H9 (cell line): Measurements from ENCODE around the gene CLDN22. TPM values are rescaled to one million over a fixed set of nuclear protein-coding genes. Genes with fewer than 3 reads are reported as not detected.

Experiments
- DNase-seq: peaks from one replicate; pipeline ENCODE4 v3.0.0-alpha.2; 2017
- H2AFZ ChIP-seq: one replicate; pipeline ENCODE4 v1.6.1; 2013; ENCODE audit warnings: mild to moderate bottlenecking, low read length, control low read depth, moderate library complexity
- H2AK5ac ChIP-seq: 2 replicates; pipeline ENCODE4 v1.6.1; 2013; ENCODE audit warnings: low read length, control low read depth, mixed read lengths; ENCODE audit not compliant: insufficient read length
- H2BK120ac ChIP-seq: one replicate; pipeline ENCODE4 v1.6.1; 2013; ENCODE audit warnings: low read depth, mild to moderate bottlenecking, low read length, control low read depth, inconsistent platforms; ENCODE audit not compliant: poor library complexity, severe bottlenecking
- H2BK12ac ChIP-seq: 2 replicates; pipeline ENCODE4 v1.6.1; 2013; ENCODE audit warnings: low read length, control low read depth, mixed read lengths, low read depth; ENCODE audit not compliant: insufficient read length
- H2BK15ac ChIP-seq: 2 replicates; pipeline ENCODE4 v1.6.1; 2013; ENCODE audit warnings: low read depth, low read length, control low read depth
- H2BK20ac ChIP-seq: one replicate; pipeline ENCODE4 v1.6.1; 2013; ENCODE audit warnings: low read depth, mild to moderate bottlenecking, low read length, control low read depth, inconsistent platforms; ENCODE audit not compliant: poor library complexity, severe bottlenecking
- H2BK5ac ChIP-seq: 2 replicates; pipeline ENCODE4 v1.6.1; 2013; ENCODE audit warnings: low read length, control low read depth, mixed read lengths; ENCODE audit not compliant: insufficient read length
- H3K14ac ChIP-seq: 2 replicates; pipeline ENCODE4 v1.6.1; 2013; ENCODE audit warnings: low read length, control low read depth; ENCODE audit not compliant: insufficient read depth
- H3K18ac ChIP-seq: 2 replicates; pipeline ENCODE4 v1.6.1; 2013; ENCODE audit warnings: low read depth, mild to moderate bottlenecking, mixed read lengths, low read length, control low read depth; ENCODE audit not compliant: insufficient read length
- H3K23ac ChIP-seq: 2 replicates; pipeline ENCODE4 v1.6.1; 2013; ENCODE audit warnings: low read length, control low read depth, mixed read lengths, low read depth; ENCODE audit not compliant: insufficient read length
- H3K23me2 ChIP-seq: 2 replicates; pipeline ENCODE4 v1.6.1; 2013; ENCODE audit warnings: low read depth, mild to moderate bottlenecking, mixed read lengths, low read length, control low read depth; ENCODE audit not compliant: insufficient read length, poor library complexity, severe bottlenecking
- H3K27ac ChIP-seq: 2 replicates; pipeline ENCODE4 v1.5.1; 2013; ENCODE audit warnings: low read length, control low read depth, mixed read lengths, low read depth; ENCODE audit not compliant: insufficient read length
- H3K27me3 ChIP-seq: 2 replicates; pipeline ENCODE4 v1.6.1; 2013; ENCODE audit warnings: low read length, control low read depth, inconsistent platforms; ENCODE audit not compliant: insufficient read depth
- H3K4ac ChIP-seq: 2 replicates; pipeline ENCODE4 v1.6.1; 2013; ENCODE audit warnings: low read depth, mild to moderate bottlenecking, control low read depth, inconsistent platforms, low read length, moderate library complexity
- H3K4me1 ChIP-seq: 2 replicates; pipeline ENCODE4 v1.6.1; 2013; ENCODE audit warnings: low read length, control low read depth, inconsistent platforms; ENCODE audit not compliant: insufficient read depth
- H3K4me2 ChIP-seq: 2 replicates; pipeline ENCODE4 v1.6.1; 2013; ENCODE audit warnings: low read length, control low read depth, mixed read lengths; ENCODE audit not compliant: insufficient read length, insufficient read depth
- H3K56ac ChIP-seq: 2 replicates; pipeline ENCODE4 v1.6.1; 2013; ENCODE audit warnings: low read depth, mild to moderate bottlenecking, mixed read lengths, low read length, control low read depth; ENCODE audit not compliant: insufficient read length
- H3K79me1 ChIP-seq: 2 replicates; pipeline ENCODE4 v1.6.1; 2013; ENCODE audit warnings: low read depth, mild to moderate bottlenecking, moderate library complexity, low read length, control low read depth, inconsistent platforms; ENCODE audit not compliant: insufficient read depth, poor library complexity, severe bottlenecking
- H3K79me2 ChIP-seq: 2 replicates; pipeline ENCODE4 v1.6.1; 2013; ENCODE audit warnings: low read length, control low read depth, inconsistent platforms; ENCODE audit not compliant: insufficient read depth
- H3K9ac ChIP-seq: 2 replicates; pipeline ENCODE4 v1.6.1; 2013; ENCODE audit warnings: low read length, control low read depth, mixed read lengths; ENCODE audit not compliant: insufficient read length; ENCODE audit errors: extremely low read depth
- H3K9me3 ChIP-seq: one replicate; pipeline ENCODE4 v1.6.1; 2013; ENCODE audit warnings: low read depth, low read length, inconsistent platforms; ENCODE audit not compliant: control insufficient read depth
- H3T11ph ChIP-seq: one replicate; pipeline ENCODE4 v1.6.1; 2013; ENCODE audit warnings: mild to moderate bottlenecking, low read length, control low read depth, inconsistent platforms
- H4K20me1 ChIP-seq: one replicate; pipeline ENCODE4 v1.6.1; 2013; ENCODE audit not compliant: control insufficient read depth, insufficient read length, insufficient read depth
- H4K5ac ChIP-seq: 2 replicates; pipeline ENCODE4 v1.6.1; 2013; ENCODE audit warnings: low read depth, mild to moderate bottlenecking, mixed read lengths, low read length, control low read depth; ENCODE audit not compliant: insufficient read length
- H4K8ac ChIP-seq: replicated peaks from 2 replicates; pipeline ENCODE4 v1.6.1; 2013; ENCODE audit warnings: low read length, control low read depth, mixed read lengths, low read depth; ENCODE audit not compliant: insufficient read length
- H4K91ac ChIP-seq: 2 replicates; pipeline ENCODE4 v1.6.1; 2013; ENCODE audit warnings: low read depth, mild to moderate bottlenecking, moderate library complexity, mixed read lengths, low read length, control low read depth; ENCODE audit not compliant: insufficient read length
- H3K27ac Mint-ChIP-seq, 3 experiments: 2 replicates in 2 of 3; 3 replicates in 1 of 3; pipeline ENCODE4 v1.8.0; 2020 to 2021; ENCODE audit warnings: mixed read lengths in 3 of 3, mild to moderate bottlenecking in 1 of 3, moderate library complexity in 1 of 3
- H3K27me3 Mint-ChIP-seq: 2 replicates; pipeline ENCODE4 v1.8.0; 2021; ENCODE audit warnings: low read depth, mild to moderate bottlenecking, moderate library complexity, mixed read lengths
- H3K36me3 Mint-ChIP-seq, 3 experiments: 2 replicates in 2 of 3; 3 replicates in 1 of 3; pipeline ENCODE4 v1.8.0; 2020 to 2021; ENCODE audit warnings: low read depth in 3 of 3, mixed read lengths in 3 of 3; ENCODE audit not compliant: insufficient read depth in 1 of 3
- H3K4me1 Mint-ChIP-seq, 2 experiments: 2 replicates each; pipeline ENCODE4 v1.8.0; 2020; ENCODE audit warnings: mixed read lengths in 2 of 2
- H3K4me3 Mint-ChIP-seq, 2 experiments: 2 replicates in 1 of 2; 3 replicates in 1 of 2; pipeline ENCODE4 v1.8.0; 2020 to 2021; ENCODE audit warnings: mild to moderate bottlenecking in 2 of 2, mixed read lengths in 2 of 2, moderate library complexity in 1 of 2
- H3K9me3 Mint-ChIP-seq, 2 experiments: 2 replicates in 1 of 2; 3 replicates in 1 of 2; pipeline ENCODE4 v1.8.0; 2020; ENCODE audit warnings: mild to moderate bottlenecking in 2 of 2, mixed read lengths in 2 of 2, moderate library complexity in 1 of 2
- WGBS: extraction: QIAGEN DNeasy Blood & Tissue Kit; methylation state at CpG from one replicate; pipeline ENCODE4 v1.1.7; 2013; ENCODE audit warnings: missing lambda C conversion rate, low lambda C conversion rate, mixed read lengths; ENCODE audit not compliant: insufficient read length; ENCODE audit errors: extremely low coverage; 5-methylcytosine and 5-hydroxymethylcytosine counted together
- total RNA-seq: library from RNA; stranded (reverse); gene quantifications from 2 replicates; pipeline ENCODE4 v1.2.1, GENCODE V29; 2021
- TF ChIP-seq, protein P1 (sequence below): fragments of 200-600 bp; sonication (generic); conservative IDR thresholded peaks from 3 replicates; pipeline ENCODE4 v1.8.0; 2021; ENCODE audit warnings: antibody characterized with exemption, mild to moderate bottlenecking

The CLDN22 gene
- total RNA-seq, 1 experiment from 2014 or later = not detected

DNA sequence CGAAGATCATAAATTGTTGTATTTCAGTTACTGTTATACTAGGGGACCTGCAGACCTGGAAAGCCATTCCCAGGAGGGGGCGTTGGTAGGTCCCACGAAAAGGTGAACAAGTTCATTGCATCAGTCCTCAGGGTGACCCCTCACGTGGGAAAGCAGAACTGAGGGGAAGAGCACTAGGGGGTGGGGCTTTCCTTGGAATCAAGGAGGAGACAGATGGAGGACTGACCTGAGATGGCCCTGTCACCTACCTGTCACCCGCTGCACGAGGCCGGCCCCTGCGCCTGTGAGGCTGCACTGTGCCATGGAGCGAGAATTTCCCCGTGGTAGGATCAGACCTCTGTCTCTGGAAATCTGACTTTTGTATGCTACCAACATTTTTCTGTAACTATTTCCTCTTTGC, 43.9 kb upstream of the CLDN22 start:
- Histone ChIP-seq H4K20me1 (no peaks in the 10 kb centered on the region), H4K8ac (no peak overlapping the region), H3K14ac (no peak overlapping the region), H2AK5ac (no peak overlapping the region), H3K79me2 (no peaks in the 10 kb centered on the region), H3K23ac (no peak overlapping the region), H2BK15ac (no peak overlapping the region), H2BK120ac (no peak overlapping the region), H3K27ac (no peak overlapping the region), H2BK5ac (no peak overlapping the region), H2BK20ac (no peak overlapping the region), H3K56ac (no peak overlapping the region), H4K5ac (no peak overlapping the region), H3K4ac (no peak overlapping the region), H3K4me1 (no peaks in the 10 kb centered on the region), H3K9me3 (no peaks in the 10 kb centered on the region), H3K23me2 (no peaks in the 10 kb centered on the region), H2BK12ac (no peak overlapping the region), H3K4me2 (no peak overlapping the region), H4K91ac (no peak overlapping the region), H3K18ac (no peak overlapping the region), H3K9ac (no peak overlapping the region), H3T11ph (no peak overlapping the region), H3K27me3 (no peaks in the 10 kb centered on the region), H2AFZ (no peak overlapping the region), H3K79me1 (no peaks in the 10 kb centered on the region)
- Mint-ChIP-seq H3K36me3 (no peaks in the 10 kb centered on the region), H3K4me3 (no peak overlapping the region), H3K27me3 (no peaks in the 10 kb centered on the region; the same call in 1 of the 2 replicates), H3K4me1 (peaks cover 11 to 13% of the 10 kb centered on the region in 2 experiments), H3K9me3 (0 out of 5 replicates have a peak, but pooled peaks cover 0 to 2% of the 10 kb centered on the region in 2 experiments), H3K27ac (no peak overlapping the region)
- peak; percentile 56 for DNase-seq
- WGBS = no CpG with 5 or more reads among the region's 10 CpGs
- TF ChIP-seq, protein P1, sequence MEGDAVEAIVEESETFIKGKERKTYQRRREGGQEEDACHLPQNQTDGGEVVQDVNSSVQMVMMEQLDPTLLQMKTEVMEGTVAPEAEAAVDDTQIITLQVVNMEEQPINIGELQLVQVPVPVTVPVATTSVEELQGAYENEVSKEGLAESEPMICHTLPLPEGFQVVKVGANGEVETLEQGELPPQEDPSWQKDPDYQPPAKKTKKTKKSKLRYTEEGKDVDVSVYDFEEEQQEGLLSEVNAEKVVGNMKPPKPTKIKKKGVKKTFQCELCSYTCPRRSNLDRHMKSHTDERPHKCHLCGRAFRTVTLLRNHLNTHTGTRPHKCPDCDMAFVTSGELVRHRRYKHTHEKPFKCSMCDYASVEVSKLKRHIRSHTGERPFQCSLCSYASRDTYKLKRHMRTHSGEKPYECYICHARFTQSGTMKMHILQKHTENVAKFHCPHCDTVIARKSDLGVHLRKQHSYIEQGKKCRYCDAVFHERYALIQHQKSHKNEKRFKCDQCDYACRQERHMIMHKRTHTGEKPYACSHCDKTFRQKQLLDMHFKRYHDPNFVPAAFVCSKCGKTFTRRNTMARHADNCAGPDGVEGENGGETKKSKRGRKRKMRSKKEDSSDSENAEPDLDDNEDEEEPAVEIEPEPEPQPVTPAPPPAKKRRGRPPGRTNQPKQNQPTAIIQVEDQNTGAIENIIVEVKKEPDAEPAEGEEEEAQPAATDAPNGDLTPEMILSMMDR = no peak; the same call in 2 of the 3 replicates
